ENCODE data around the gene ZC3H12A. TPM values are rescaled to one million over a fixed set of nuclear protein-coding genes. Genes with fewer than 3 reads are reported as not detected.

The ZC3H12A gene
- polyA plus RNA-seq, 2 of the 4 experiments (the other 2 are of a cell fraction) = 16.3 to 23.1 TPM

DNA sequence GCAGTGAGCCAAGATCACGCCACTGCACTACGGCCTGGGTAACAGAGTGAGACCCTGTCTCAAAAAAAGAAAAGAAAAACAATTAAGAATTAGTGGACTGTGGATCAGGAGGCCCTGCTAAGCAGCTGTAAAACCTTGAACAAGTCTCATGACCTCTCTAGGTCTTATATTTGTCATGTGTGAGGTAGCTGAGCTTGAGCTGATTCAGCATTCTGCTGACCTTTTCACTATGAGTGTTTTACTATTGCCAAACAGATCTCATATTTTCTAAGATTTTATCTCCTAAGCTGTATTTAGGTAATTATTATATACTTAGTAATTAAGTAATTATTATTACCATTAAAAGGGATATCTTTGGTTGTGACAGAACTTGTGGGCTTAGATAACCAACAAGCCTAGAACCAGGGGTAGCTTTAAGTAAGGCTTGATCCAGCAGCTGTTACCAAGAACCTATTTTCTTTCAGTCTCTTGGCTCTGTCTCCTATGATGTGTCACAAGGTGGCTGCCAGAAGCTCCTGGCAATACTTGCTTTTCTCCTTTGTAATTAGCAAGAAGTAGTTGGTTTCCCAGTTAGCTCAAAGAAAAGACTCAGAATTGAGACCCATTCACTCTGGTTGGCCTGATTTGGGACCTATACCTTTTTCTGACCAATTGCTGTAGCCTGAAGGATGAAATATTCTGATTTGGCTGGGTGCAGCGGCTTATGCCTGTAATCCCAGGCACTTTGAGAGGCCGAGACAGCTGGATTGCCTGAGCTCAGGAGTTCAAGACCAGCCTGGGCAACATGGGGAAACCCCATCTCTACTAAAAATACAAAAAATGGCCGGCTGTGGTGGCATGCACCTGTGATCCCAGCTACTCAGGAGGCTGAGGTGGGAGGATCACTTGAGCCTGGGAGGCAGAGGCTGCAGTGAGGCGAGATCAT is 8.5 kb upstream of the ZC3H12A start:
- no peak for FAIRE-seq
- Histone ChIP-seq H3K4me2 (peak overlapping the region; percentile 31; the same call in 2 of the 3 replicates), H3K9me3 (no peaks in the 10 kb centered on the region), H3K27ac (peak overlapping the region; percentile 50 to 57; a peak in 5 of 6 replicates), H3K4me1 (peaks cover 75% of the 10 kb centered on the region), H3K4me3 (no peak overlapping the region)
- ChIA-PET CTCF (interaction anchor here (0.6 to 17.9 kb wide), 6 partner anchors 9 to 158 kb away, joined by 3 to 209 read pairs (median 4); partner anchors contain the start of gene ZC3H12A), POLR2A (interaction anchor here (0.7 to 1.1 kb wide), 2 partner anchors 11 to 70 kb away, joined by 3 read pairs; no protein-coding TSS in a partner anchor)
- WGBS (ENCODE audit: missing lambda C conversion rate) = 79% methylated on average over 6 of the region's 6 CpGs
- ATAC-seq = no peak
- DNase-seq (ENCODE audit: low read depth in 1 of 2, low spot score in 1 of 2) = no peak
- TF ChIP-seq ZFP36 (IDR thresholded peaks at IDR 0.05; ENCODE audit: borderline replicate concordance, partially characterized antibody) (no peak), MAFK (IDR thresholded peaks at IDR 0.05; ENCODE audit: partially characterized antibody) (peak; percentile 69)

DNA sequence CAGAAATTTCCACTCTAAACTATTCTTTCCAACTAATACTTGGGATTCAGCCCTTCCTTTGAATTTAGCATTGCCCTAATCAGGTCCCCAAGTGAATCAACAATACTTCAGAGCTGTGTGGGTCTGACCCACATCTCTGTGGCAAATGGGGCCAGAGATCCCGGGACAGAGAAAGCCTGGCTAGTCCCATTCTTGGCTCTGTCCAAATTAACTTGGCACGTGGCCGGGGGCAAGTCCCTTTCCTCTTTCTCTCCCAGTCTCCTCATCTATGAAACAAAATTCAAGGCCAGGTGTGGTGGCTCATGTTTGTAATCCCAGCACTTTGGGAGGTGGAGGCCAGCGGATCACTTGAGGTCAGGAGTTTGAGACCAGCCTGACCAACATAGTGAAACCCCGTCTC is 6.3 kb upstream of the ZC3H12A start:
- 90% methylated on average over 2 of the region's 5 CpGs for WGBS (ENCODE audit: missing lambda C conversion rate)
- Histone ChIP-seq H3K4me1 (peaks cover 76% of the 10 kb centered on the region), H3K4me2 (no peak overlapping the region), H3K4me3 (no peak overlapping the region), H3K27ac (peak overlapping the region; percentile 28 to 51; a peak in 4 of 6 replicates), H3K9me3 (no peaks in the 10 kb centered on the region)
- ATAC-seq (no peak), FAIRE-seq (no peak), DNase-seq (ENCODE audit: low read depth in 1 of 2, low spot score in 1 of 2) (no peak)
- ChIA-PET CTCF (interaction anchor here (1.0 to 17.9 kb wide), 3 partner anchors 13 to 34 kb away, joined by 3 to 209 read pairs (median 11); no protein-coding TSS in a partner anchor), POLR2A (no interaction called here)
- TF ChIP-seq FOSB (CRISPR knock-in tag; IDR thresholded peaks at IDR 0.05) (no peak), HOXA7 (CRISPR knock-in tag; IDR thresholded peaks at IDR 0.05) (no peak), CTCF (IDR thresholded peaks at IDR 0.05) (no peak), FOXS1 (CRISPR knock-in tag; IDR thresholded peaks at IDR 0.05) (no peak), CHD4 (IDR thresholded peaks at IDR 0.05; ENCODE audit: borderline replicate concordance) (no peak), CEBPB (IDR thresholded peaks at IDR 0.05) (no peak), RARB (CRISPR knock-in tag; IDR thresholded peaks at IDR 0.05) (no peak), CBX8 (IDR thresholded peaks at IDR 0.05) (no peak), SMC3 (IDR thresholded peaks at IDR 0.05) (no peak), HDAC2 (IDR thresholded peaks at IDR 0.05) (no peak), NFE2L2 (conservative IDR thresholded peaks at IDR 0.05; ENCODE audit: low read length) (no peak), ZSCAN20 (CRISPR knock-in tag; IDR thresholded peaks at IDR 0.05) (no peak), PHF8 (IDR thresholded peaks at IDR 0.05; ENCODE audit: borderline replicate concordance, low read depth) (no peak), ZC3H11A (IDR thresholded peaks at IDR 0.05) (no peak)
- TF ChIP-seq, protein P1, sequence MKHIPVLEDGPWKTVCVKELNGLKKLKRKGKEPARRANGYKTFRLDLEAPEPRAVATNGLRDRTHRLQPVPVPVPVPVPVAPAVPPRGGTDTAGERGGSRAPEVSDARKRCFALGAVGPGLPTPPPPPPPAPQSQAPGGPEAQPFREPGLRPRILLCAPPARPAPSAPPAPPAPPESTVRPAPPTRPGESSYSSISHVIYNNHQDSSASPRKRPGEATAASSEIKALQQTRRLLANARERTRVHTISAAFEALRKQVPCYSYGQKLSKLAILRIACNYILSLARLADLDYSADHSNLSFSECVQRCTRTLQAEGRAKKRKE (CRISPR knock-in tag; IDR thresholded peaks at IDR 0.05; ENCODE audit: low read depth) = no peak
- TF ChIP-seq, protein P2, sequence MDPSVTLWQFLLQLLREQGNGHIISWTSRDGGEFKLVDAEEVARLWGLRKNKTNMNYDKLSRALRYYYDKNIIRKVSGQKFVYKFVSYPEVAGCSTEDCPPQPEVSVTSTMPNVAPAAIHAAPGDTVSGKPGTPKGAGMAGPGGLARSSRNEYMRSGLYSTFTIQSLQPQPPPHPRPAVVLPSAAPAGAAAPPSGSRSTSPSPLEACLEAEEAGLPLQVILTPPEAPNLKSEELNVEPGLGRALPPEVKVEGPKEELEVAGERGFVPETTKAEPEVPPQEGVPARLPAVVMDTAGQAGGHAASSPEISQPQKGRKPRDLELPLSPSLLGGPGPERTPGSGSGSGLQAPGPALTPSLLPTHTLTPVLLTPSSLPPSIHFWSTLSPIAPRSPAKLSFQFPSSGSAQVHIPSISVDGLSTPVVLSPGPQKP (IDR thresholded peaks at IDR 0.05; ENCODE audit: low read depth, low read length) = no peak

- no peak for ATAC-seq
Observed at GRCh38 chr1:37469386-37469785, 5.0 kb upstream of the ZC3H12A start.

More at GRCh38 chr1:37469386-37469785, 5.0 kb upstream of the ZC3H12A start:
- peak overlapping the region; percentile 88 to 100 for H3K27ac ChIP-seq
- no peak overlapping the region for H3K4me3 ChIP-seq
- TF ChIP-seq TP53 (CRISPR knock-in tag; IDR thresholded peaks at IDR 0.05) (no peak), POLR2AphosphoS2 (conservative IDR thresholded peaks at IDR 0.05; ENCODE audit: low read length) (no peak), CHD2 (IDR thresholded peaks at IDR 0.05; ENCODE audit: low read length, partially characterized antibody) (no peak), JUNB (IDR thresholded peaks at IDR 0.05) (no peak), MAX (IDR thresholded peaks at IDR 0.05) (no peak), ZNF302 (CRISPR knock-in tag; IDR thresholded peaks at IDR 0.05) (no peak), BHLHE40 (IDR thresholded peaks at IDR 0.05; ENCODE audit: low read depth, low read length) (no peak), EHF (CRISPR knock-in tag; IDR thresholded peaks at IDR 0.05) (no peak), NPAS2 (CRISPR knock-in tag; IDR thresholded peaks at IDR 0.05; ENCODE audit: borderline replicate concordance) (no peak), RAD21 (conservative IDR thresholded peaks at IDR 0.05 in 1 of 2, IDR thresholded peaks at IDR 0.05 in 1 of 2) (no peak), ESRRA (IDR thresholded peaks at IDR 0.05; ENCODE audit: borderline replicate concordance, low read length) (no peak), SREBF2 (IDR thresholded peaks at IDR 0.05) (no peak), CBX8 (IDR thresholded peaks at IDR 0.05) (no peak)
- TF ChIP-seq, protein P1 (CRISPR knock-in tag; IDR thresholded peaks at IDR 0.05; ENCODE audit: low read depth) = no peak
- 80% methylated on average over 3 of the region's 3 CpGs for WGBS (ENCODE audit: missing lambda C conversion rate)
- DNase-seq (ENCODE audit: low read depth in 1 of 2, low spot score in 1 of 2) = no peak
- 0 out of 3 replicates have a peak overlapping the region, but pooled peaks have one; percentile 81 for H3K4me2 ChIP-seq
- H3K9me3 ChIP-seq = no peaks in the 10 kb centered on the region
- ChIA-PET CTCF (interaction anchor here (17.9 kb wide), 1 partner anchor 15 kb away, joined by 209 read pairs; no protein-coding TSS in a partner anchor), POLR2A (no interaction called here)
- no peak for FAIRE-seq
- H3K4me1 ChIP-seq = peaks cover 68% of the 10 kb centered on the region
